Stimulated activated naive CD8-positive, alpha-beta T cell treated with anti-CD3 and anti-CD28 coated beads, Interleukin-15, amount 100 ng/mL, for 72 hours (primary cell): Measurements from ENCODE around the gene TNNC1.

ENCODE experiments used
- ATAC-seq: fragments of 150-1000 bp; cut with Tn5 transposase; 2 replicates; pipeline ENCODE4 v1.10.0; 2021; ENCODE audit warnings: mild to moderate bottlenecking, moderate library complexity
- DNase-seq, 2 donors: peaks; one replicate each; pipeline ENCODE4 v3.0.0; 2021 to 2022
- H3K27ac Mint-ChIP-seq, 2 donors: one replicate each; pipeline ENCODE4 v1.8.0; 2022; ENCODE audit warnings: mild to moderate bottlenecking in 2 of 2, mixed read lengths in 2 of 2, moderate library complexity in 2 of 2
- H3K27me3 Mint-ChIP-seq: one replicate; pipeline ENCODE4 v1.8.0; 2022; ENCODE audit warnings: mixed read lengths
- H3K4me1 Mint-ChIP-seq: one replicate; pipeline ENCODE4 v1.8.0; 2022; ENCODE audit warnings: mild to moderate bottlenecking, mixed read lengths
- H3K4me3 Mint-ChIP-seq, 2 donors: one replicate each; pipeline ENCODE4 v1.8.0; 2022; ENCODE audit warnings: mild to moderate bottlenecking in 2 of 2, mixed read lengths in 2 of 2, moderate library complexity in 1 of 2
- H3K9me3 Mint-ChIP-seq, 2 donors: one replicate each; pipeline ENCODE4 v1.8.0; 2022; ENCODE audit warnings: mixed read lengths in 2 of 2

Gene TNNC1

DNA sequence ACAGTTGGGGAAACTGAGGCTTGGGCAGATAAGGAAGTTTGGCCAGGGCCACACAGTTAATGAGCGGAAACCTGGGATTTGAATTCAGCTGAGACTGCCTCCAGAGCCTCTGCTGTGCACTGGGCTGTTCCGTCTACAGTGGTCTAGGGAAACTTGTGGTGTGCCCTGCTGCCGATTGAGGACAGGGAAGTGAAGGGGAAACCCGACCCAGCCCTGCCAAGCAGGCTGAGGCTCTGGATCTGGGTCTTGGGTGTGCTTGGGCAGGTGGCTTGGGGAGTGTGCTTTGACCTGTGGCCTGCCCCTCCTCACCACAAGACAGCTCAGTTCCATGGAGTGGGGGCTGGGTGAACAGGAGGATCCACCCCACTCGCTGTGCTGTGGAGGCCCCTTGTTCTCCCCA, 19.2 kb upstream of the TNNC1 start:
- ATAC-seq (no peak), DNase-seq (no peak)
- H3K4me3 Mint-ChIP-seq = no peak overlapping the region
- no peak overlapping the region for H3K27ac Mint-ChIP-seq
- peaks cover 7% of the 10 kb centered on the region for H3K4me1 Mint-ChIP-seq
- no peaks in the 10 kb centered on the region for H3K27me3 Mint-ChIP-seq
- no peaks in the 10 kb centered on the region for H3K9me3 Mint-ChIP-seq

DNA sequence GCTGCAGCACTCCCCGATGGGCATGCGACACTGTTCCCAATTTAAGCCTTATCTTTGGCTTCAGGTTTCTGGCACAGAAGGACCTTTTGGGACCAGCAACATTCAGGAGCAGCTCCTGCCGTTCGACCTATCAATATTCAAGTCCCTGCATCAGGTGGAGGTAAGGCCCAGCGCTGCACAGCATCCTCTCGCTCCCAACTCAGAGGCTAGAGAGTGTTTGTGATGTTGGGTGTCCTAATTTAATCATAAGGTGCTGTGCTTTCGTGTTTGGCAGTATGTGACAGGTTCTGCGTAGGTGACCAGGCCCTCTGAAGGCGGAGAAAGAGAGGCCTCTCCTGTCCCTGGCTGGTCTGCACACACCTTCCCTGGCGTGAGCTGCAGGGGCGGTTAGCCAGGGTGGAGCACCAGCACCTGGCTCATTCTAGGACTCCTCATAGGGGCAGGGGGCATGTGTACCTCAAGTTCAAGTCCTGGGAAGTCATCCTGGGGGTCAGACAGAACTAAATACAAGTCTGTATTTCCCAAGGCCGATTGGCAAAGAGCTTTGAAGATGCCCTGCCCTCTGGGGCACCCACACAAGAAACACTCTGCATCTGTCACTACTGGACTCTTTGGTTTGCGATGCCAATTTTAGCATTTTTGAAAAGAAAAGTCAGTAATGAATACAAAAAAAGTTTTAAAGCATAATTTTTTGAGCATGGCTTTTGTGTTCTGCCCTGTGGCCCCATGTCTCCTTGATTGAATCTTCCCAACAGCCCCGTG, 18.6 kb upstream of the TNNC1 start:
- no peak for ATAC-seq
- peaks cover 7% of the 10 kb centered on the region for H3K4me1 Mint-ChIP-seq
- no peaks in the 10 kb centered on the region for H3K27me3 Mint-ChIP-seq
- H3K27ac Mint-ChIP-seq = no peak overlapping the region
- no peaks in the 10 kb centered on the region for H3K9me3 Mint-ChIP-seq
- no peak overlapping the region for H3K4me3 Mint-ChIP-seq
- DNase-seq = no peak

DNA sequence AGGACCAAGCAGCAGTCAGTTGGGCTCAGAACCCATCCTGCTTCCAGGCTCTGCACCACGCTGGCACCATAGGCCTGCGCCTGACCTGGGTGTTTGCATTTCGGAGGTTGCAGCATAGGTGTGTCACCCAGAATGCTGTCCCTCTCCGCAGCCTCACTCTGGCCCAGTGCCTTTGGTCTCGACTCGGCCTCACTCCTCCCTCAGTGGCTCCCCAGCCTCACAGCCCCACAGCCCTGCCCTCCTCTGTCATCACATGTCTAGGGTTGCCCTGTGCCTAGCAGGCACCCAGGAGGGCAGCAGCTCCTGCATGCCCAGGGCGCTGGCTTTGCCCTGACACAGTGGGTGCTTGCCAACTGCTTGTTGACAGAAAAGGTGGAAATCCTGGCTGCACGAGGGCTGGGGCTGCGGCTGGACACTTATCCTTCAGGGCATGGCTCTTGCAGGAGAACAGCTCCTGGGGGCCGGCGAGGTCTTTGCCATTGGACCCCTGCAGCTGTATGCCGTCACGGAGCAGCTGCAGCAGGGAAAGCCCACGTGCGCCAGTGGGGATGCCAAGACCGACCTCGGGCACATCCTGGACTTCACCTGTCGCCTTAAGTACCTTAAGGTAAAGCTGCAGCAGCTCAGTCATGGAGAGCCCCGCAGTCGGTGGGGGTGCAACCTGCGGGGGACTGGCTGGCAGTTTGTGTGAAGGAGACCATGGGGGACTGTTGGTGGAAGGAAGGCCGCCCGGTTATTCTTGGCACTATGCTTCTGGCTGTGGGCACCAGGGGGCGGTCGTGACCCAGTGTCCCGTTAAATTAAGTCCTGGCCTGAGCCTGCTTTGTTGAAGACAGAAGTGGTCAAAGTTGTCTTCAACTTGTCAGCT, 17.8 kb upstream of the TNNC1 start:
- H3K27ac Mint-ChIP-seq = no peak overlapping the region
- H3K4me3 Mint-ChIP-seq = no peak overlapping the region
- no peaks in the 10 kb centered on the region for H3K27me3 Mint-ChIP-seq
- H3K4me1 Mint-ChIP-seq = peaks cover 7% of the 10 kb centered on the region
- H3K9me3 Mint-ChIP-seq = no peaks in the 10 kb centered on the region
- DNase-seq (no peak), ATAC-seq (peak; percentile 52)

DNA sequence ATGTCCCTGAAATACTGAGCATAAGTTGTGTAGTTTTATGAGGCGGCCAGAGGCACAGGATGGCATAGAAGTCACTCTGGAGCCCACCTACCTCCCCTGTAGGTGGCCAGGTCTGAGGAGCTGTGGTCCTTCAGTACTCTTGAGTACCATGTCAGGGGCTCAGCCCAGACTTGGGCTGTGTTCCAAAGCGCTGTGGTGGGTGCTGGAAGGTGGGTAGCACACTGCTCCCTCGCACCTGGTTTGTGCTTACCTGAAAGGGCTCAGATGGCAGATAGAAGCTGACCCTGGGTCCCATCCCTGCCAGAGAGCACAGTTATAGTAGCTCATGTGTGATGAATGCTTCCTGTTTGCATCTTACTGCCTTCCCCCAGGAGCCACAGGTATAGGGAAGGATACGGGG, 17.1 kb upstream of the TNNC1 start:
- H3K27me3 Mint-ChIP-seq = no peaks in the 10 kb centered on the region
- H3K4me1 Mint-ChIP-seq = peaks cover 7% of the 10 kb centered on the region
- no peaks in the 10 kb centered on the region for H3K9me3 Mint-ChIP-seq
- ATAC-seq (no peak), DNase-seq (no peak)
- H3K4me3 Mint-ChIP-seq = no peak overlapping the region
- no peak overlapping the region for H3K27ac Mint-ChIP-seq

DNA sequence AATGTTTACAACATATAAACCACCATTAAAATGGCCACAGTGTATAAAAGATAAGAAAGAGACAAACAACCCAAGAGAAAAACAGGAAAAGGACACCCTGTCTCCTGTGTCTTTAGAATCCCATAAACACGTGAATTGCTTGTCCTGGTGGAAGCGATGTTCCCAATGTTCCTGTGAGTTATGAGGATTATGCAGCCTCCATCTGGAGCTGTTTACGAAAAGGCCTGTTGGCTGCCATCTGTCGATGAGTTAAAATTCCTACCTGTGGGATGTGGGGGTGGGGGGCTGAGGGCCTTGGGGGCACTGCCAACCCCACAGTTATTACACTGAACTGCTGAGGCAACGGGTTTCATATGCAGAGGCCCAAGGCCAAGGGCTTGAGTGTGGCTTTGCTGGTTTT, 15.2 kb upstream of the TNNC1 start:
- Mint-ChIP-seq H3K9me3 (no peaks in the 10 kb centered on the region), H3K27ac (no peak overlapping the region), H3K27me3 (no peaks in the 10 kb centered on the region), H3K4me1 (peaks cover 7% of the 10 kb centered on the region), H3K4me3 (no peak overlapping the region)
- DNase-seq (no peak), ATAC-seq (no peak)

DNA sequence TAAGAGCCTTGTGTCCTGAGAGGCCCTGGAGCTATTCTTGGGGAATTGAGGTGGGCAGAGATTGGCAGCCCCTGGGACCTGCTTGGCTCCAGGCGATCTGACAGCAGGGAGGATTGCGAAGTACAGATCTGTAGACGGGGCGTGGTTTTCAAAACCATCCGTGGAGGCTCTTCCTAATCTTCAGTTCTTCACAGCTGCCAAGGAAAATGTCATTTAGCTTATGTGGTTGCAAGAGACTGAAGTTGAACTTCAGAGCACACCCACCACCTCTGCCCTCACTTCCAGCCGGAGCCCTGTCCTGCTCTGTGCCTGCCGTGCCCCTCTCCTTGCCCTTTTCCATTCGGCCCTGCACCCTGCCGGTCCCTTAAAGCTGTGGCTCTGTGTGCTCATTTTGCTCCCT, 14.5 kb upstream of the TNNC1 start:
- no peak for DNase-seq
- Mint-ChIP-seq H3K27ac (no peak overlapping the region), H3K9me3 (no peaks in the 10 kb centered on the region), H3K4me1 (peaks cover 8% of the 10 kb centered on the region), H3K4me3 (no peak overlapping the region), H3K27me3 (no peaks in the 10 kb centered on the region)
- ATAC-seq = no peak

DNA sequence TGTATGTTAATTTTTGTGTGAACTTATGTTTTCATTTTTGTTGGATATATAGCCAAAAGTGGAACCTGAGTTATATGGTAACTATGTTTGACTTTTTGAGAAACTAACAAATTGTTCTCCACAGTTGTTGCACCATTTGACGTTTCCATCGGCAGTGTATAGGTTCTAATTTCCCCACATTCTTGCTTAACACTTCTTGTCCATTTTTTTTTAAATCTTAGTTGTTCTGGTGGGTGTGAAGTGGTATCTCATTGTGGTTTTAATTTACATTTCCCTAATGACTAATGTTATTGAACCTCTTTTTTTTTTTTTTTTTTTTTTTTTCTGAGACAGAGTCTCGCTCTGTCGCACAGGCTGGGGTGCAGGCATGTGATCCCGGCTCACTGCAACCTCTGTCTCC, 9.6 kb upstream of the TNNC1 start:
- DNase-seq (no peak), ATAC-seq (no peak)
- no peaks in the 10 kb centered on the region for H3K9me3 Mint-ChIP-seq
- no peak overlapping the region for H3K27ac Mint-ChIP-seq
- no peak overlapping the region for H3K4me3 Mint-ChIP-seq
- H3K4me1 Mint-ChIP-seq = peaks cover 10% of the 10 kb centered on the region
- H3K27me3 Mint-ChIP-seq = no peaks in the 10 kb centered on the region

DNA sequence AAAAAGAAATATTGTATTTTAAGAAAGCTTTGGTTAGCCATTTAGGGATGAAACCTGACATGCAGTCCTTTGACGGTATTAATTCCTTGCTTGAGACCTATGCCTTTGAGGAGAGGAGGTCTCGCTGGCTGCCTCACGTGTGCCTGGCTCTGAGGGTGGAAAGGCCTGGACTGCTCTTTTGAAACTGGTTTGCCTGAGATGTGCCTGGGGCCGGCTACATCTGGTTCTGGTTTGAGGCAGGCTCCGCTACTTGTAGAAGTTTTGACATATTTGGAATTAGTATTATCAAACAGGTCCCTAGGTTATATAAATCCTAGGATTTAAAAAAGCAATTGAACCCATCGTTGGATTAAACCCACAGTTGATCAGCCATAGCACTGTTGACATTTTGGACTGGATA, 8.0 kb upstream of the TNNC1 start:
- peaks cover 16% of the 10 kb centered on the region for H3K4me1 Mint-ChIP-seq

DNA sequence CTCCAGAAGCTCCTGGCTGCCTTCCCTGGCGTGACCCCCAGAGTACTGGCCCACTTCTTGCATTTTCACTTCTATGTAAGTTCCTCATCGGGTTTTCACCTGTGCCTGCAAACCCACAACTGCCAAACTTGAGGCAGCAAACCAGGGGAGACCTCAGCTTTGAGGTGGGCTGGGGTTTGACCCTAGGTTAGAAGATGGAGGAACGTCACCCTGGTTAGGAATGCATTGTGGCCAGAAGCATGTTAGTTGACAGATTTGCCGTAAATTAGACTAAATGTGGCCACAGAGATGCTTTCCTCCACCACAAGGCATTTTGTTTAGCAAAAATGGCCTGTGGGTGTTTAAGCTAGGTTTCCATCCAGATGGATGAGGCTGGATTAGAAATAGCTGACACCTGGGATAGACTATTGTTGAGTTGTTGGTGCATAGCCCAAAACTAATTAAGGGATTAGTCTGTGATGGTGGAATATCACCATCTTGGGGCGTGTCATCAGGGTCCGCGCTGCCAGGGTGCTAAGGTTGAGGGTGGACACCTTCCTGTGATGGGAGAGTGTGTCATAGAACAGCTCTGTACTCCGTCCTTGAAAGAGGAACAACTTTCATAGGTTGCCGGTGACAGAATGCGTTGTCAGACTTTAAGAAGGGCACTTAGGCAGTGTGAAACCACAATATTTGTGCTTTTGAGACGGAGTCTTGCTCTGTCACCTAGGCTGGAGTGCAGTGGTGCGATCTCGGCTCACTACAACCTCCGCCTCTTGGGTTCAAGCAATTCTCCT, 5.1 kb upstream of the TNNC1 start:
- no peaks in the 10 kb centered on the region for H3K9me3 Mint-ChIP-seq
- peaks cover 41% of the 10 kb centered on the region for H3K4me1 Mint-ChIP-seq
- no peaks in the 10 kb centered on the region for H3K27me3 Mint-ChIP-seq
- H3K27ac Mint-ChIP-seq = no peak overlapping the region
- ATAC-seq (no peak), DNase-seq (no peak)
- H3K4me3 Mint-ChIP-seq = no peak overlapping the region

More for the DNA sequence above, 8.0 kb upstream of the TNNC1 start:
- Mint-ChIP-seq H3K27me3 (no peaks in the 10 kb centered on the region), H3K27ac (peak overlapping the region in 1 of 2 donors; percentile 27), H3K4me3 (no peak overlapping the region), H3K9me3 (no peaks in the 10 kb centered on the region)
- ATAC-seq (no peak), DNase-seq (no peak)

DNA sequence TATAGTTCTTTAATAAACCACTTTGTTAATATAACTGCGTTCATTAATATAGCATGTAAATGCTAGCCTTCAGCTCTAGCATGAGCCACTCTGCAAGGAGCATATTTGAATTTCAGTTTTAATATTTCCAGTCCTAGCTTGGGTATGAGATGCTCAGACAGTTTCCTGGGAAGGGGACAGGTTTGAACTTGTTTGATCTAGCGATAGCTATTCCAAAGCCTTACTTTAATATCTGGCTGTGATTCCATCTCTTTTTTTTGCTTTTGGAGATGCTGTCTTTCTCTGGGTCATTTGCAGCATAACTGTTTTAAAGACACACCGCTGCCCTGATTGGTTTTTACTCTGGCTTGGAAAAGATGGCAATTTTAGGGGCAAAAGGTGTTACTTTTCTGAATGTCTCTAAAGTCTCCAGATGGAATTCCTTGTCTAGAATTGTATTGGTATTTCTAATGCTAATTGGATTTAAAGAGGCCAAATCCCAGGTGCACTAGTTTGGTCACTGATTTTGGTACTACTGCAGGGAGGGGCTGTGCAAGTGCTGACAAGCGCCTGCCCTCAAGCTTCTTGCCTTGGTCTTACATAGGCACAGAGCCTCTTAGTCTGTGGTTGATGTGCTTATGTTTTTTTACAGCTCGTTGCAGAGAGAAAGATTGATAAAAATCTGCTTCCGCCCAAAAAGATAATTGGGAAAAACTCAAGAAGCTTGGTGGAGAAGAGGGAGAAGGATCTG, 4.4 kb upstream of the TNNC1 start:
- H3K4me1 Mint-ChIP-seq = peaks cover 46% of the 10 kb centered on the region
- no peak overlapping the region for H3K4me3 Mint-ChIP-seq
- H3K27me3 Mint-ChIP-seq = no peaks in the 10 kb centered on the region
- no peaks in the 10 kb centered on the region for H3K9me3 Mint-ChIP-seq
- ATAC-seq = no peak
- peak overlapping the region in 1 of 2 donors; percentile 67 for H3K27ac Mint-ChIP-seq
- DNase-seq = no peak

DNA sequence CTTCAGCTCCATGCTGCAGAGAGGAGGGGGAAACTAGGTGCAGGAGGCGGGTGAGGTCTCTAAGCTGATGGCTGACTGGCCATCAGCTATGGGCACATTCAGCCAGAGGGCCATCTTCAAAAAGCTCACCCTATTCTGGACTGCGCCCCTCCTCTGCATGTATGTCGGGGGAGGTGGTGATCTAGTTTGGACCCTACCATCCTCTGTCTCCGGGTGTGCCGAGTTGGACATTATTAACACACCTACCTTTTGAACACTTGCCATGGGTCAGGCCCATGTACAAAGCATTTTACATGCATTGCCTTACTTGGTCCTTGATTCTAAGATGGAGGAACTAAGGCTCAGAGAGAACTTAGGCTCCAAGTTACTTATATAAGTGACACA, 3.0 kb upstream of the TNNC1 start:
- H3K9me3 Mint-ChIP-seq = no peaks in the 10 kb centered on the region
- DNase-seq (no peak), ATAC-seq (no peak)
- peak overlapping the region; percentile 64 to 100 for H3K27ac Mint-ChIP-seq
- peak overlapping the region; percentile 94 to 95 for H3K4me3 Mint-ChIP-seq
- no peaks in the 10 kb centered on the region for H3K27me3 Mint-ChIP-seq
- H3K4me1 Mint-ChIP-seq = peaks cover 44% of the 10 kb centered on the region

DNA sequence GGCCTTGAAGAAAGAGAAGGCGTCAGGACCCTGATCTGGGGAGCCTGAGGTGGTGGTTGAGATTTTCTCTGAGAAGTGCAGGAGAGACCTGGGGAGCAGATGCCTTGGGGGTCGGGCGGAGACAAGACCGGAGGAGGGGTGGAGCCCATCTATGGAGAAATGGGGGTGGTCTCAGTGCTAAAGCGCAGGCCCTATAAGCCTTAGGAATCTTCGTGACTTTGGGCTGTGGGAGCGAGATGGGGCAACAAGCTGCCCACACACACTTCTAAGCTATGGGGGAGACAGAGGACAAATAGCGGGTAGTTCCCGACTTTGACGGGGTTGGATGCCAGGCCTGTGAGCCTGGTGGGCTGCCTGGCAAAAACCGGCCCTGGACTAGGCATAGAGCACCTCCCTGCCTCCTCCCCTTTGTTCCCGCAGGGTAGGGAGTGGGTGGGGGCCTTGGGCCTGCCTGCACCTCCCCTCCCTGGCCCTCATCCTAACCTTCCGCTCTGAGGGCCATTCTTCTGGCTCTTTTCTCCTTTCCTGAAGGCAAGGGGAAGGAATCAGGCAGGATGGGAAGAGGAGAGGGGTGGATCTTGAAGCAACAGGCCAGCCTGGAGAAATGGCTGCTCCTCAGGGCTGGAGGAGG, 2.4 kb upstream of the TNNC1 start:
- Mint-ChIP-seq H3K9me3 (no peaks in the 10 kb centered on the region), H3K27ac (peak overlapping the region; percentile 99 to 100), H3K4me1 (peaks cover 44% of the 10 kb centered on the region), H3K4me3 (peak overlapping the region; percentile 94 to 95), H3K27me3 (no peaks in the 10 kb centered on the region)
- ATAC-seq = no peak
- DNase-seq = no peak

DNA sequence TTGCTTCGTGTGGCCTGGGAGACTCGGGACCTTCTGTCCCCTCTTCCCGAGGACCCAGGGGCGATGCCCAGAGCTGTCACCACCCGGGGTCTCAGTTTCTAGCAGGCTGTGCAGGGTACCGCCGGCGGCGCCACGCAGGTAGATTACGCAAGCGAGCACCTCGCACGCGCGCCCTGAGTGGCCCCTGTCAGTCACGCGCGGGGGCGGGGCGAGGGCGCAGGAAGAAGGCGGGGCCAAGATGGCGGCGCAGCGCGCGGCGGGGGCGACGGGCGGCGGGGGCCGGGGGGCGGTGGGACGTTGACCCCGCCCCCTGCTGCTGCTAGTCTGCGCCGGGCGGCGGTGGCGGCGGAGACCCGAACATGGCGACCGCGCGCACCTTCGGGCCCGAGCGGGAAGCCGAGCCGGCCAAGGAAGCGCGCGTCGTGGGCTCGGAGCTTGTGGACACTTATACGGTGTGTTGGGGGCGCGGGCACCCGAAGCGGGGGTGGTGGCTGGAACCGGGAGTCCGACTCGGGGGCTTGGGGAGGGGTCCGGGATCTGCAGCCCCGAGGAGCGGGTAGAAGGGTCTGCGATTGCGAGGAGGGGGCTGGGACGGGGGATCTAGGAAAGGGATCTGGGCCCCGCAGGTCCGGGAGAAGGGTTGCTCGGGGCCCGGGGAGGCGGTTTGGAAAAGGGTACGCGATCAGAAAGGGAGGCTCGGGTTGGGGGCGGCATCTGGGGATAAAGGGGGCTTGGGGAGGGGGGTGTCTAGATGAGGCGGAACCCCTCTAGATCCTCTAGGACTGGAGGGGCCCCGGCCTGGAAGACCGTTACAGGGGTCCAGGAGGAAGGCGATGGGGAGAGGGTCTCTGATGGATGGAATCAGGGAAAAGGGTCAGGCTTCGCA, 1.7 kb upstream of the TNNC1 start, which contains the start of gene NISCH:
NISCH (plus strand) TSS at position 322 of the 886 bp plus-strand sequence; CDS start at position 360, 38 bp downstream.
- H3K4me1 Mint-ChIP-seq = peaks cover 44% of the 10 kb centered on the region
- no peaks in the 10 kb centered on the region for H3K27me3 Mint-ChIP-seq
- H3K27ac Mint-ChIP-seq = peak within 1 kb of the TSS; percentile 99 to 100
- DNase-seq (peak; percentile 95 to 97), ATAC-seq (peak; percentile 91)
- H3K9me3 Mint-ChIP-seq = no peaks in the 10 kb centered on the region
- H3K4me3 Mint-ChIP-seq = peak within 1 kb of the TSS; percentile 94 to 95

DNA sequence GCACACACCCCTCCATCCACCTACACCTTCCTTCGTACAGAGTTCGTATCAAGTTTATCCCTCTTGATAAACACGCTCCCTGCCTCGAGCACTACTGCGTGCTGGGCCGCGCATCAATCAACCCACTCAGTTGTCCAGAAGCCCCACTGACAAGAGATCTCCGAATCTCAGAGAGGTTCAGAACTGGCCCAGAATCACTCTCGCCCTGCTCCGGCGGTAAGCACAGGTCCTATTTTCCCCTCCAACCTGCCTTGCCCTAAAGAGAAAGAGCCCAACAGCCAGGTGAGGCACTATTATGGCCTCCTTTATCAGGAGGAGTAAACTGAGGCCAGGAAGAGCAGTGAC, 1.1 kb upstream of the TNNC1 start:
- H3K9me3 Mint-ChIP-seq = no peaks in the 10 kb centered on the region
- peak; percentile 13 for ATAC-seq
- peaks cover 44% of the 10 kb centered on the region for H3K4me1 Mint-ChIP-seq
- DNase-seq = no peak
- peak overlapping the region; percentile 99 to 100 for H3K27ac Mint-ChIP-seq
- H3K4me3 Mint-ChIP-seq = peak overlapping the region; percentile 94 to 95
- H3K27me3 Mint-ChIP-seq = no peaks in the 10 kb centered on the region
